HG02943 (cell line): Measurements from ENCODE around the gene SMG9.

Experiments
- ATAC-seq: cut with Tn5 transposase; IDR thresholded peaks from one replicate; pipeline ENCODE4 v1.9.1; 2021; ENCODE audit warnings: mild to moderate bottlenecking, low read depth, moderate library complexity; ENCODE audit not compliant: unreplicated experiment

Gene SMG9

GRCh38 chr19:43760941-43761340 lies 6.2 kb upstream of the SMG9 start:
- no peak for ATAC-seq

- no peak for ATAC-seq
These were observed 4.8 kb upstream of the SMG9 start for GRCh38 chr19:43759515-43759914.

- ATAC-seq = no peak
These were observed 567 bp upstream of the SMG9 start for GRCh38 chr19:43755256-43755801.

- no peak for ATAC-seq
These were observed 584 bp downstream of the SMG9 start for GRCh38 chr19:43754253-43754502.

- no peak for ATAC-seq
These were observed 2.4 kb downstream of the SMG9 start for GRCh38 chr19:43752287-43752875.

- no peak for ATAC-seq
These were observed 3.1 kb downstream of the SMG9 start for GRCh38 chr19:43751466-43752220.

- no peak for ATAC-seq
These were observed 4.9 kb downstream of the SMG9 start for GRCh38 chr19:43749898-43750297.

GRCh38 chr19:43749152-43749551 lies 5.6 kb downstream of the SMG9 start:
- ATAC-seq = no peak

- no peak for ATAC-seq
These were observed 6.1 kb downstream of the SMG9 start for GRCh38 chr19:43748685-43749084.

- ATAC-seq = no peak
These were observed 6.6 kb downstream of the SMG9 start for GRCh38 chr19:43748205-43748594.

- no peak for ATAC-seq
These were observed 7.1 kb downstream of the SMG9 start for GRCh38 chr19:43747557-43748204.

GRCh38 chr19:43743059-43743458 lies 11.7 kb downstream of the SMG9 start:
- ATAC-seq = no peak

GRCh38 chr19:43741075-43741825 lies 13.5 kb downstream of the SMG9 start:
- no peak for ATAC-seq

- no peak for ATAC-seq
These were observed 15.1 kb downstream of the SMG9 start for GRCh38 chr19:43739439-43740235.

GRCh38 chr19:43738780-43739211 lies 16.0 kb downstream of the SMG9 start:
- ATAC-seq = no peak

GRCh38 chr19:43735957-43736356 lies 18.8 kb downstream of the SMG9 start:
- no peak for ATAC-seq

- no peak for ATAC-seq
These were observed 19.7 kb downstream of the SMG9 start for GRCh38 chr19:43735013-43735412.

GRCh38 chr19:43731846-43732245 lies 22.9 kb downstream of the SMG9 start:
- ATAC-seq = no peak

GRCh38 chr19:43731346-43731745 lies 23.4 kb downstream of the SMG9 start:
- ATAC-seq = no peak

- no peak for ATAC-seq
These were observed 24.8 kb downstream of the SMG9 start for GRCh38 chr19:43729919-43730318.

GRCh38 chr19:43727593-43727853 lies 27.2 kb downstream of the SMG9 start:
- ATAC-seq = no peak
